COLO668 (cell line): Measurements from ENCODE around the gene RGS3.

Experiments used
- DNase-seq: peaks from one replicate; lab custom pipeline; 2025; ENCODE audit not compliant: unreplicated experiment; lab: John Stamatoyannopoulos, UW

RGS3 gene

GRCh38 chr9:113464286-113464660 lies 746 bp downstream of the RGS3 start:
- DNase-seq, result no peak

DNA sequence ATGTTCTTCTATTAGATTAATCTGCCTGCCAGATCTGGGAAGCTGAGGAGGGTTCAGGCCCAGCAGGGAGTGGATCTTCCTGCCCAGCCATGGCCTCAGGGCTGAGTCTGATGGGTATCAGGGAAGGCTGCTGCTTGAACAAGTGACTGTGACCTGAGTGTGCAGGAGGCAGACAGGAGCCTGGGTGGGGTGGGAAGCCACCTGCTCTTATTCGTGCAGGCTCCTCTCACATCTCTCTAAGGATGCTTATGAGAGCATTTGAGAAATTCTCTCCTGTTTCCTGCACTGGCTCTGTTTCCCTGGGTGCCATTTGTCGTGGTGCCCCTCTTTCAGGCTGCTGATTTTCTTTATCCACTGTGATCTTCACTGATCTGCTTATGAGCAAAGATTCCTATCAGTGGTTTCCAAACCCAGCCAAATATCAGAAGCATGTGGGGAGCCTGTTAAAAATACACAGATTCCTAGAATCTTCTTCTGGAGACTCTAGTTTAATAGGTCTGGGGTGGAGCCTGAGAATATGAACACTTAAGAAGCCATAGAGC lies 2.1 kb downstream of the RGS3 start:
- peak; percentile 48 for DNase-seq

DNA sequence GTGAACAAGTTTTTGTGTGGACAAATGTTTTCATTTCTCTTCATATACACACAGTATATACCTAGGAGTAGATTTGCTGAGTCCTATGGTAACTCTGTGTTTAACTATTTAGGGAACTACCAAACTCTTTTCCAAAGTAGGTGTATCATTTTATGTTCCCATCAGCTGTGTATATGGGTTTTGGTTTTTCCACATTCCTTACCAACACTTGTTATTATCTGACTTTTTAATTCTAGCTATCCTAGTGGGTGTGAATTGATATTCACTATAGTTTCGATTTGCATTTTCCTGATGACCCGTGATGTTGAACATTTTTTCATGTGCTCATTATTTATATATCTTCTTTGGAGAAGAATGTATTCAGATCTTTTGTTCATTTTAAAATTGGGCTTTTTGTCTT lies 3.7 kb downstream of the RGS3 start:
- DNase-seq, result no peak

- peak; percentile 65 for DNase-seq
Measured at GRCh38 chr9:113468716-113469448, 5.4 kb downstream of the RGS3 start.

GRCh38 chr9:113471143-113471542 lies 7.6 kb downstream of the RGS3 start:
- no peak for DNase-seq

DNA sequence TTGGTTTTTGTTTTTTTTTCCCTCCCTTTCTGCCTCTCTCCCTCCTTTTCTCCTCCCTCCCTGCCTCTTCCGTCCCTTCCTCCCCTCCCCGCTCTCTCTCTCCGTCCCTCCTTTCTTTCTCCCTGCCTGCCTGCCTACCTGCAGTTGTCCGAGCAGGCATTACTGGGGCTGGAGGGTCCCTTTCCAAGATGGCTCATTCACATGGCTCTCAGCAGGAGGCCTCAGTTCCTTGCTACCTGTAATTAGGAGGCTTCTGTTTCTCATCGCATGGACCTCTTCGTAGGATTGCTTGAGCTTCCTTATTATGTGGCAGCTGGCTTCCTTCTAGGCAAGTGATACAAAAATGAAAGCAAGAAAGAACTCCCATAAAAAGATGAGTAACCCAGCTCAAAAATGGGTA lies 8.0 kb downstream of the RGS3 start:
- DNase-seq, result no peak

DNA sequence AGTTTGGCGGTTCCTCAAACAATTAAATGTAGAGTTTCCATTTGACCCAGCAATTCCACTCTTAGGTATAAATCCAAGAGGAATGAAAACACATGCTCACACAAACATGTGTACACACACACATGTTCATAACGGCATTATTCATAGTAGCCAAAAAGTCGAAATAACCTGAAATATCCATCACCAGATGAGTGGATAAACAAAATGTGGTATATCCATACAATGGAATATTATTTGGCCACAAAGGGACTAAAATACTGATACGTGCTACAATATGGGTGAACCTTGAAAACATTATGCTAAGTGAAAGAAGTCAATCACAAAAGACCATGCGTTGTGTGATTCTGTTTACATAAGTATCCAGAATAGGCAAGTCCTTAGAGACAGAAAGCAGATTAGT lies 8.7 kb downstream of the RGS3 start:
- DNase-seq, result no peak

DNA sequence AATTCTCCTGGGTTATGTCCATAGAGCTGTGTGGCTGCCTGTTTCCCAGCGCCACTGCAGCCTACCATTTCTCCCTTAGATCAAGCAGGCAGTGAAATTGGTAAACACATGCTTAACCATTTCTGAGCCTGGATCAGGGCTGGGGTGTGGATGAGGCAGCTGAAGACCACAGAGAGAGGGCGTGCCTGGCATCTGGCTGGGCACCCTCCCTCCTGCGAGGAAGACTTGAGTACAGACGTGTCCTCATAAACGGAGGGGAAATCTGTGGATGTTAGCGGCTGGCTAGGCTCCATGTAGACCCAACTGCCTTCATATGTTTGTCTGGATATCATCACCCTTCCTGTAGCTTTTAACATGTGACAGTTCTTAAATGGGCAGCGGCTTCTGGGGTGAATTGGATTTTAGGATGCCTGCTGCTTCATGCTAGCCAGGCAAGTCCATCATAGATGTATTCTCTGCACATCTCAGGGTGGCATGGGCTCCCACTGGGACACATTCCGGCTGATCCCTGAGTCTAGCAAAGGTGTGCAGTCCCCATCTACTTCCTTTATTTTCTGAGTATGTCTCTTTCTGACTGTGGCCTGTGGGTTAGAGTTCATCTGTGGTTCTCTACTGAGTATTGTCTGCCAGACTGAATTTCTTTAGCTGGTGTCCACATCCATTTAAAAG lies 11.0 kb downstream of the RGS3 start:
- no peak for DNase-seq

GRCh38 chr9:113475031-113475430 lies 11.5 kb downstream of the RGS3 start:
- DNase-seq, result no peak

- no peak for DNase-seq
Measured at GRCh38 chr9:113475992-113476391, 12.5 kb downstream of the RGS3 start.

DNA sequence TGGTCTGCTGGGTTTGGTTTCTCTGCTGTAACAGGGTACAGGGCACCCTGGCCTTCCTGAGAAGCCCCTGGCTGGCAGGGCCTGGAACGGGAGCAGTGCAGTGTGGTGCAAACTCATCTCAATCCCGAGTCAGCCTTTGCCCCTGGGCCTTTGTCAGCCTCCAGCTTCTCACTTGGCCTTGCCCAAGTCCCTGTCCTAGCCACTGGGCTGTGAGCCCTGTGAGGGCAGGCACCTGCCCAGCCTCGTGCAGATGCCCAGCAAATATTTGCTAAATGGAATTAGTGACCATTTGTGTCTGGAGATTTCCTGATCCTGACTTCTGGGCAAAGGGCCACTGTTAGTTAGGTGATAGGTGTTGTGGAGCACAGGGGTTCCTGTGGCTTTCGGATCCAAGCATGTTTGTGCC lies 13.0 kb downstream of the RGS3 start:
- no peak for DNase-seq

DNA sequence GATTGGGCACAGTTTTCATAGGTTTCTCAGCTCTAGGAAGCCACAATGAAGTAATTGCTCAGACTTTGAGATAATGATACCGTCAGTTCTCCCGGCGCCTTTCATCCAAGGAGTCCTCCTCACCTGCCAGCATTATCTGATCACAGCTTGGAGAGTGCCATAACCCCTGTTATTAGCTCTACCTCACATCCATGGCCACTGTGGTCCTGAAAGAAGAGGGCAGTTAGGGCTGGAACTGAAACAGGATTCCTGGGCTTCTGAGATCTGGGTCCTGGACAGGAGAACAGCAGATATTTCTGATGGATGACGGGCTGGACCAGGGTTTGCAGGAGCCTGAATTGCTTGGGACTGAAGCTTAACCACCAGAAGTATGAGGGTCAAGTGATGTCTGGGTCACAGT lies 13.5 kb downstream of the RGS3 start:
- no peak for DNase-seq

- no peak for DNase-seq
Measured at GRCh38 chr9:113477661-113478060, 14.1 kb downstream of the RGS3 start.

DNA sequence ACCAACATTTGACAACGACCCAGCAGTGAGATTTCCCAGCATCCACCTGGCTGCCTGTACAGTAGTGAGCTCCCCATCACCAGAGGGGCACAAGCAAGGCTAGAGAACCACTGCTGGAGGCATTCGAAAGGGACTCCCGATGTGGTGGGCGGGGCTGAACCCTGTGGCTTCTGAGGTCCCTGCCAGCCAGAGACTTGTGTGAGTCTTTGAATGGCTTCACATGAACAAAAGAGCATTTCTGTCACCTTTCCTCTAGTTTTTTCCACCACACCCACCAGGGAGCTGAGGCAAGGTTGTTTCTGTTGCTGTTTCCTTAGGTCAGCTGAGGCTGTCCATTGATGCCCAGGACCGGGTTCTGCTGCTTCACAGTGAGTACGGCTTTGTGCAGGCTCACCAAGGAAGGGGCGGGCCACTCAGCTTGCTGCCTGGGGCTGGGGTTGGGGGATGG lies 15.7 kb downstream of the RGS3 start:
- DNase-seq, result no peak

DNA sequence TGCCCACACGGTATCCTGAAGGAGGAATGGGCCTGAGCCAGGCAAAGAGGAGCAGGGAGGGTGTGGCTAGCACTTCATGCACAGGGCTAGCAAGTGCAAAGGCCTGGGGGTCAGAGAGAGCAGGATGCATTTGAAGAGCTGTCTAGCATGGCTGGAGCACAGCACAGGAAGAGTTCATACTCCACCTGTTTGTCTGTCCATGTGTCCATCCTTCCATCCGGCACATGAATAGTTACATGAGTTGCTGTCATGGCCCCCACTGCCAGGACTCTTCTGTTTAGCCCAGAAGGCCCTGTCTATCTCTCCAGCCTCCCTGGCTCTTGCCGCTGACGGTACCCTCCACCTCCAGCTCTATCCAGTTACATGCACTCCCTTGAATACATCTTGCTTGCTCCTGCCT lies 17.1 kb downstream of the RGS3 start:
- DNase-seq, result no peak

DNA sequence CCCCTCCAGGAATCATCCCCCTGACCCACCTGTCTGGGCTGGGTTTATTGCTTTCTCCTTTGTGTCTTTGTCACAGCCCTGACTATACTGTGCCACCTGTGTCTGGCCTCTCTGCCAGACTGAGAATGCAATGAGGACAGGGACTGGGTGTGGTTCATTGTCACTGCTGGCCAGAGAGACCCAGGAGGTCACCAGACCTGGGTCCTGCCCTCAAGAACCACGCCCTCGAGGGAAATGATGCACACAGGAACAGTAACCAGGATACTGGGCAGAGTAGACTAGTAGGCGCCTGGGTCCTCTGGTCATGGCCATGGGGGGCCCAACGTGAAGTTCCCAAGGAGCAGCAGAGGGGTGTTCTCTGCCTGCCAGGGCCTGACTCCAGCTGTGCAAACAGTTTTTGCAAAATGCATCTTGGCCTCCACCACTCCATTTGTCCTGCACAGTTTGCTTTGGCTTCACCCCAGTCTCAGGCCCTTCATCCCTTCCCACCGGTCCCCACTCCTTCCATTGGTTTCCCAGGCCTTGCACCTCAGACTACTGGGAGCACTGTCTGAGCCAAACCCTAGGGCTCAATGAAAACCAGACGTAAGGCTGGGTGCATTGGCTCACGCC lies 17.8 kb downstream of the RGS3 start:
- peak; percentile 39 for DNase-seq

GRCh38 chr9:113482341-113482740 lies 18.8 kb downstream of the RGS3 start:
- no peak for DNase-seq

GRCh38 chr9:113482991-113483675 lies 19.6 kb downstream of the RGS3 start:
- no peak for DNase-seq

DNA sequence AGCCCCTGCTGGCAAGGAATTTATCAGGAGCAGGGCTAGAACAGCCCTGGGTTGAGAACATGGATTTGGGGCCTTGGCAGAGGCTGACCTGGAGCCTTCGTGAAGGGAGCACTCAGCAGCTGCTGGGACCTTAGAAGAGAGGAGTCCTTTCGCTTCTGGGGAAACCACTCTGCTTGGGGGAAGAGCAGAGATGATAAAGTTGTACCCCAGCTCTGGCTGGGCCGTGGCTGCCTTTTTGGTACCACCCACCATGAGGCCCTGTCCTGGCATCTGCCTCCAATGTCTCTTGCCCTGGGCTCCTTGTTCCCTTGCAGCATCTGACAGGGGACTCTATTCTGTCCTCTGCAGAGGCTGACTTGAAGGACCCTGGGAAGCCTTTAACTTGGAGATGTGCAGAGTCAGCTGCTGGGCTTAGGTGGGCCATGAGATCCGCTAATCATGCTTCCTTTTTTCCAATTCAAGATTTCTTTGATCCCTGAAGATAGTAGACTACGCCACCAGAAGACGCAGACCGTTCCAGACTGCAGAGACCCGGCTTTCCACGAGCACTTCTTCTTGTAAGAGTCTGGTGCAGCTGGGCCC lies 20.2 kb downstream of the RGS3 start:
- no peak for DNase-seq

DNA sequence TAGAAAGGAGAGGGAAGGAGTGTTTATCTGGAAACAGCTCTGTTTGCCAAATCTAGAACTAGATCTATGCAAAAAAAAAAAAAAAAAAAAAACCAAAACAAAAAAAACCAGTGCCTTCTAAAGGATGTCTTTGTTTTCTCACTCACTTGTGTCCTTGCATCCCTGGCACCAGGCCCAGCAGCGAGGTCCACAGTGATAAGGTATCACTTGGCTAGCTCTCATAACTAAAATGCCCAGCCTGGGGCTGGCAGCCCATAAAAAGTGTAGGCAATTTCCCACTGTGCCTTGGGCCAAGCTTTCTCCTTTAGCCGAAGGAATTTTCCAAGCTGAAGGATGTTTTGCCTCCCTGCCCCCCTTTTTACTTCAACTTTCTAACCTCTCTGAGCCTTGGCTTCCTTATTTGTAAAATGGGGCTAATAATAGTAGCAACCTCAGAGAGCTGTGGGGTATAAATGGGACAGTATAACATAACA lies 20.8 kb downstream of the RGS3 start:
- DNase-seq, result no peak

GRCh38 chr9:113485761-113486115 lies 22.2 kb downstream of the RGS3 start:
- no peak for DNase-seq
